HepG2 (cell line): ENCODE data around the gene RTN4. TPM values are rescaled to one million over a fixed set of nuclear protein-coding genes. Genes with fewer than 3 reads are reported as not detected.
A peak's percentile ranks its signal among the peaks of the same experiment; 100 is the strongest.

Experiments used
- ATAC-seq: fragments of 200-7000 bp; cut with Tn5 transposase; 3 replicates; pipeline ENCODE4 v1.9.1; 2020; ENCODE audit warnings: mild to moderate bottlenecking, moderate library complexity
- BruUV-seq: library from RNA; stranded (reverse); fragments of 400-500 nt; replicated peaks from 2 replicates; lab custom pipeline; 2021; lab: Mats Ljungman, UMichigan
- CTCF ChIA-PET: fragments of 300-600 bp; formaldehyde crosslinking; extraction: SDS; loops from one replicate; lab custom pipeline; 2021; ENCODE audit warnings: low total read pairs, inconsistent platforms, low intra/inter-chr PET ratio; lab: Yijun Ruan, JAX
- POLR2A ChIA-PET: fragments of 350-600 bp; sonication (Branson Sonifier 250); formaldehyde crosslinking; loops from one replicate; lab custom pipeline; 2020; ENCODE audit warnings: antibody characterized with exemption, inconsistent platforms; lab: Yijun Ruan, JAX
- DNase-seq: peaks from one replicate; pipeline ENCODE4 v3.0.0-alpha.2; 2015; ENCODE audit warnings: low spot score
- FAIRE-seq: peaks from 3 replicates; lab custom pipeline; 2011; peaks lifted over from hg19 to GRCh38; lab: Jason Lieb, UNC
- H2AFZ ChIP-seq: one replicate; pipeline ENCODE4 v1.6.1; 2011; ENCODE audit warnings: low read length, inconsistent platforms
- H3K27ac ChIP-seq: fragments of 300-600 bp; 3 replicates; pipeline ENCODE4 v1.8.0; 2011; ENCODE audit warnings: mixed run types, mild to moderate bottlenecking, mixed read lengths, low read length, inconsistent platforms; ENCODE audit not compliant: insufficient read depth; ENCODE audit errors: extremely low read length
- H3K27me3 ChIP-seq, 2 experiments: fragments of 200-600 bp in 1 of 2; 2 replicates in 1 of 2; 3 replicates in 1 of 2; pipeline versions ENCODE4 v1.6.0 to v1.8.0; 2011; ENCODE audit warnings: low read length in 2 of 2, mild to moderate bottlenecking in 2 of 2, moderate library complexity in 2 of 2, inconsistent platforms in 1 of 2; ENCODE audit not compliant: insufficient read depth in 2 of 2, control insufficient read depth in 1 of 2
- H3K36me3 ChIP-seq, 2 experiments: fragments of 200-600 bp in 1 of 2; replicated peaks in 1 of 2; 2 replicates in 1 of 2; 3 replicates in 1 of 2; pipeline versions ENCODE4 v1.5.1 to v1.8.0; 2011; ENCODE audit warnings: low read length in 2 of 2, inconsistent platforms in 1 of 2; ENCODE audit not compliant: insufficient read depth in 2 of 2, control insufficient read depth in 1 of 2
- H3K4me1 ChIP-seq: 2 replicates; pipeline ENCODE4 v1.5.1; 2012; ENCODE audit warnings: low read length, inconsistent platforms; ENCODE audit not compliant: insufficient read depth
- H3K4me2 ChIP-seq: 2 replicates; pipeline ENCODE4 v1.6.0; 2011; ENCODE audit warnings: low read depth, low read length, inconsistent platforms
- H3K4me3 ChIP-seq, 3 experiments: fragments of 200-600 bp in 1 of 3; sonication (generic), shearing (Covaris generic) in 1 of 3; replicated peaks in 1 of 3; 2 replicates each; pipeline ENCODE4 v1.5.1; 2011 to 2016; ENCODE audit warnings: low read length in 3 of 3, inconsistent platforms in 2 of 3, low read depth in 2 of 3, mild to moderate bottlenecking in 2 of 3, control low read depth in 1 of 3, mixed read lengths in 1 of 3; ENCODE audit not compliant: insufficient read depth in 1 of 3
- H3K79me2 ChIP-seq: one replicate; pipeline ENCODE4 v1.6.1; 2011; ENCODE audit warnings: low read length, inconsistent platforms; ENCODE audit not compliant: insufficient read depth
- H3K9ac ChIP-seq: 2 replicates; pipeline ENCODE4 v1.6.0; 2011; ENCODE audit warnings: mild to moderate bottlenecking, low read depth, low read length, inconsistent platforms; ENCODE audit not compliant: insufficient read depth
- H3K9me3 ChIP-seq: 2 replicates; pipeline ENCODE4 v1.5.1; 2012; ENCODE audit warnings: mild to moderate bottlenecking, low read length
- H4K20me1 ChIP-seq: 2 replicates; pipeline ENCODE4 v1.6.0; 2011; ENCODE audit warnings: inconsistent platforms, mild to moderate bottlenecking, low read length, moderate library complexity; ENCODE audit not compliant: insufficient read depth
- ARID5B ChIP-seq: IDR thresholded peaks from 2 replicates; pipeline ENCODE4 v1.4.0; 2020; ENCODE audit warnings: mild to moderate bottlenecking, missing genetic modification reagents
- ATF7 ChIP-seq, 2 experiments: fragments of 450-650 bp in 1 of 2; sonication (generic) in 1 of 2; formaldehyde crosslinking in 1 of 2; IDR thresholded peaks; 2 replicates each; pipeline versions ENCODE4 v1.4.0 to v1.6.1; 2016 to 2020; ENCODE audit warnings: antibody characterized with exemption in 1 of 2, mild to moderate bottlenecking in 1 of 2, missing genetic modification reagents in 1 of 2
- CEBPB ChIP-seq: IDR thresholded peaks from 2 replicates; pipeline ENCODE4 v1.6.1; 2011; ENCODE audit warnings: low read depth, low read length, improper control_type of control experiment, borderline replicate concordance
- CEBPG ChIP-seq: IDR thresholded peaks from 2 replicates; pipeline ENCODE4 v1.6.1; 2016
- CREM ChIP-seq, 2 experiments: sonication (generic) in 1 of 2; formaldehyde crosslinking in 1 of 2; IDR thresholded peaks; 2 replicates each; pipeline versions ENCODE4 v1.4.0 to v1.6.1; 2016 to 2020; ENCODE audit warnings: antibody characterized with exemption in 1 of 2, mild to moderate bottlenecking in 1 of 2, missing genetic modification reagents in 1 of 2
- FOXK1 ChIP-seq: sonication (generic); formaldehyde crosslinking; IDR thresholded peaks from 2 replicates; pipeline ENCODE4 v1.4.0; 2020; ENCODE audit warnings: low read depth, missing genetic modification reagents, borderline replicate concordance
- GATAD2A ChIP-seq: IDR thresholded peaks from 2 replicates; pipeline ENCODE4 v1.6.1; 2016
- GLMP ChIP-seq: sonication (generic); formaldehyde crosslinking; IDR thresholded peaks from 2 replicates; pipeline ENCODE4 v1.9.0; 2021; ENCODE audit warnings: missing genetic modification reagents, mild to moderate bottlenecking, borderline replicate concordance
- HMG20A ChIP-seq: IDR thresholded peaks from 2 replicates; pipeline ENCODE4 v1.6.1; 2016; ENCODE audit warnings: borderline replicate concordance
- HNF4A ChIP-seq: sonication (generic); formaldehyde crosslinking; IDR thresholded peaks from 2 replicates; pipeline ENCODE4 v1.4.0; 2020; ENCODE audit warnings: missing genetic modification reagents
- HNF4G ChIP-seq, 2 experiments: sonication (generic) in 1 of 2; formaldehyde crosslinking in 1 of 2; IDR thresholded peaks; 2 replicates each; pipeline versions ENCODE4 v1.4.0 to v1.6.1; 2011 to 2020; ENCODE audit warnings: borderline replicate concordance in 2 of 2, low read depth in 2 of 2, mild to moderate bottlenecking in 2 of 2, low read length in 1 of 2, missing genetic modification reagents in 1 of 2, moderate library complexity in 1 of 2
- NCOR1 ChIP-seq: fragments of 200-600 bp; sonication (generic); IDR thresholded peaks from 2 replicates; pipeline ENCODE4 v1.7.0; 2017; ENCODE audit warnings: antibody characterized with exemption, low read length, borderline replicate concordance
- ZNF496 ChIP-seq: sonication (generic); formaldehyde crosslinking; IDR thresholded peaks from 2 replicates; pipeline ENCODE4 v1.8.1; 2023; ENCODE audit warnings: mild to moderate bottlenecking, moderate library complexity, missing genetic modification reagents; ENCODE audit not compliant: insufficient replicate concordance
- ZNF850 ChIP-seq: sonication (generic); formaldehyde crosslinking; conservative IDR thresholded peaks from 2 replicates; pipeline ENCODE4 v1.9.0; 2021; ENCODE audit warnings: mild to moderate bottlenecking, missing genetic modification reagents
- WGBS: methylation state at CpG from one replicate; pipeline ENCODE4 v1.1.6; 2017; ENCODE audit warnings: low lambda C conversion rate; 5-methylcytosine and 5-hydroxymethylcytosine counted together
- in situ Hi-C: cut with HindIII; loops from 2 replicates; pipeline ENCODE4 v1.10.0; 2017; ENCODE audit warnings: low pct_unique_long_range_greater_than_20kb; ENCODE audit not compliant: extremely low pct_ligation_motif_present
- intact Hi-C: fragments of 100-400 bp; cut with micrococcal nuclease; formaldehyde crosslinking; loops from one replicate; pipeline ENCODE4 v1.10.0; 2022; ENCODE audit not compliant: unreplicated experiment
- polyA plus RNA-seq, 8 experiments: library from polyadenylated mRNA; depleted of rRNA in 3 of 8; stranded (reverse) in 7 of 8; unstranded in 1 of 8; fragments of >200 nt; fragmentation: Illumina TruSeq in 4 of 8; extraction: Trizol in 4 of 8; gene quantifications; 2 replicates each; pipeline versions ENCODE4 v1.2.1 to v1.2.3, GENCODE V29; 2011 to 2016; ENCODE audit warnings: low read depth in 4 of 8, missing spikeins in 1 of 8, mixed read lengths in 1 of 8; ENCODE audit not compliant: insufficient read depth in 1 of 8
- total RNA-seq, 5 experiments: library from RNA; depleted of rRNA; stranded (reverse); fragments of >200 nt; fragmentation: Illumina TruSeq; extraction: Trizol; gene quantifications; 2 replicates each; pipeline ENCODE4 v1.2.3, GENCODE V29; 2016; ENCODE audit warnings: low read depth in 1 of 5

The RTN4 gene
- total and polyA plus RNA-seq, 2 of the 13 experiments (the other 11 are each of a cell fraction or from before 2014, with no cell fraction given) = 98.4 to 133 TPM

GRCh38 chr2:55012672-55013484 is 37.4 kb downstream of the RTN4 start:
- intact Hi-C loops = loop anchor here (2.0 to 10.0 kb wide), 3 partner anchors 112 to 502 kb away; partner anchors contain the start of gene CFAP36
- BruUV-seq = no TSS peak
- Histone ChIP-seq H3K4me3 (peak overlapping the region in 1 of 3 experiments; percentile 54; a peak in 3 of 6 replicates), H3K4me1 (peaks cover 71% of the 10 kb centered on the region), H3K27me3 (no peaks in the 10 kb centered on the region), H3K4me2 (peak overlapping the region; percentile 71), H3K9ac (no peak overlapping the region), H3K9me3 (no peaks in the 10 kb centered on the region), H3K36me3 (no peaks in the 10 kb centered on the region; a peak in 1 of 5 replicates), H4K20me1 (peaks cover 5% of the 10 kb centered on the region; the same call in 1 of the 2 replicates), H3K79me2 (peaks cover 99% of the 10 kb centered on the region), H3K27ac (peak overlapping the region; percentile 39), H2AFZ (no peak overlapping the region)
- ATAC-seq = no peak
- 40% methylated on average over 2 of the region's 2 CpGs for WGBS
- in situ Hi-C loops = no loop called here
- ChIA-PET CTCF (no interaction called here), POLR2A (interaction anchor here (1.1 to 3.5 kb wide), 2 partner anchors 38 to 220 kb away, joined by 3 to 16 read pairs; partner anchors contain the start of genes RPS27A and RTN4)
- peak; percentile 19 for DNase-seq
- no peak for FAIRE-seq
- no peak for TF ChIP-seq ZNF496 (CRISPR knock-in tag)
- TF ChIP-seq CEBPB = peak; percentile 61; the same call in 1 of the 2 replicates
- TF ChIP-seq HNF4A (CRISPR knock-in tag) = peak; percentile 75
- peak; percentile 16; the same call in 1 of the 2 replicates for TF ChIP-seq CREM (IDR thresholded peaks at IDR 0.05)
- TF ChIP-seq CREM (CRISPR knock-in tag; IDR thresholded peaks at IDR 0.05) = no peak
- no peak for TF ChIP-seq FOXK1 (CRISPR knock-in tag)
- TF ChIP-seq HMG20A = peak; percentile 22; the same call in 1 of the 2 replicates
- TF ChIP-seq CEBPG (CRISPR knock-in tag) = peak; percentile 57
- TF ChIP-seq HNF4G (IDR thresholded peaks at IDR 0.05; ENCODE audit: borderline replicate concordance, low read depth, low read length) = peak; percentile 39; the same call in 1 of the 2 replicates
- TF ChIP-seq HNF4G (CRISPR knock-in tag; IDR thresholded peaks at IDR 0.05; ENCODE audit: borderline replicate concordance, low read depth) = no peak
- TF ChIP-seq ZNF850 = no peak
- no peak for TF ChIP-seq ATF7 (IDR thresholded peaks at IDR 0.05)
- no peak for TF ChIP-seq ATF7 (CRISPR knock-in tag; IDR thresholded peaks at IDR 0.05)
- TF ChIP-seq ARID5B (CRISPR knock-in tag) = peak; percentile 52
- peak; percentile 45 for TF ChIP-seq GATAD2A (CRISPR knock-in tag)
- no peak for TF ChIP-seq GLMP (CRISPR knock-in tag)
- peak; percentile 78 for TF ChIP-seq NCOR1
